ENCODE results near the gene MFAP2.

Gene MFAP2

DNA sequence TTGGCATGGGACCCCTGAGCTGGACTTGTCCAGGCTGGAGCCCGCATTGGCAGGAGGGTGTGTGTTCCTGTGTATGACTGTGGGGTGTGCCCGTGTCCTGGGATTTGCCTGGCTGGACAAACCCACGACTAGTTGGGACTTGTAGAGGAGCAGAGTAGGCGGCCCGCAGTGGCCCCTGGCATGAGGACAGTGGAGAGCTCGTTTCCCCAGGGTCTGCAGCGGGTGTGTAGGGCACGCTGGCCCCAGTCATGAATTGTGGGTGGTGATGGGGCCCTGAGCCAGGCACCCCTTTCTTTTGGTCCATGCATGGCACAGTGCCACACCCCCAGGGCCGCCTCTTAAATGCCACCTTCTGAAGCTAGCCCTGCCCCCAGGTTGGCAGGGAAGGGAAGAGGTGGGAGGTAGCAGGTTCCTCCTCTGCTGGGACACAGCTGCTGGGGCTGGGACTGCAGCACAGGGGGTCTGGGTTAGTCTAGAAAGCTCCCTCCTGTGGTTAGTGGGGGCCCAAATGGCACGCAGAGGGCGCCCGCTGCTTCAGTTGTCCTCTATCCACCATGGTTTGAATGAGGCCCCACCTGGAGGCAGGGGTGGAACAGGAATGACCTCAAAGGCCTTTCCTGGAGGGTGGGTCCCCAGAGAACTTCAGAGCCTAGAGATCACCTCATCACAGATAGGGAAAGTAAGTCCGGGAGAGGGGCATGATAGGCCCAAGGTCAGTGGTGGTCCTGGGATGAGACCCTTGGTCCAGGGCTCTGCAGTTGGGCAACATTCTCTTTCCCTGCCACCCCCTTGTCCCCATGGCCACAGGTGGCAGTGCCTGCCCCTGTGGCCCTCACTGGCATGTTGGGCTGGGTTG lies 54.6 kb downstream of the MFAP2 start:
- TF ChIP-seq, protein P1, sequence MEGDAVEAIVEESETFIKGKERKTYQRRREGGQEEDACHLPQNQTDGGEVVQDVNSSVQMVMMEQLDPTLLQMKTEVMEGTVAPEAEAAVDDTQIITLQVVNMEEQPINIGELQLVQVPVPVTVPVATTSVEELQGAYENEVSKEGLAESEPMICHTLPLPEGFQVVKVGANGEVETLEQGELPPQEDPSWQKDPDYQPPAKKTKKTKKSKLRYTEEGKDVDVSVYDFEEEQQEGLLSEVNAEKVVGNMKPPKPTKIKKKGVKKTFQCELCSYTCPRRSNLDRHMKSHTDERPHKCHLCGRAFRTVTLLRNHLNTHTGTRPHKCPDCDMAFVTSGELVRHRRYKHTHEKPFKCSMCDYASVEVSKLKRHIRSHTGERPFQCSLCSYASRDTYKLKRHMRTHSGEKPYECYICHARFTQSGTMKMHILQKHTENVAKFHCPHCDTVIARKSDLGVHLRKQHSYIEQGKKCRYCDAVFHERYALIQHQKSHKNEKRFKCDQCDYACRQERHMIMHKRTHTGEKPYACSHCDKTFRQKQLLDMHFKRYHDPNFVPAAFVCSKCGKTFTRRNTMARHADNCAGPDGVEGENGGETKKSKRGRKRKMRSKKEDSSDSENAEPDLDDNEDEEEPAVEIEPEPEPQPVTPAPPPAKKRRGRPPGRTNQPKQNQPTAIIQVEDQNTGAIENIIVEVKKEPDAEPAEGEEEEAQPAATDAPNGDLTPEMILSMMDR (IDR thresholded peaks at IDR 0.05; ENCODE audit: control insufficient read depth, extremely low read depth, insufficient read depth): no peak
- no peak overlapping the region for H3K4me3 ChIP-seq (ENCODE audit: low read depth, low read length)
- DNase-seq (ENCODE audit: low read depth): no peak

DNA sequence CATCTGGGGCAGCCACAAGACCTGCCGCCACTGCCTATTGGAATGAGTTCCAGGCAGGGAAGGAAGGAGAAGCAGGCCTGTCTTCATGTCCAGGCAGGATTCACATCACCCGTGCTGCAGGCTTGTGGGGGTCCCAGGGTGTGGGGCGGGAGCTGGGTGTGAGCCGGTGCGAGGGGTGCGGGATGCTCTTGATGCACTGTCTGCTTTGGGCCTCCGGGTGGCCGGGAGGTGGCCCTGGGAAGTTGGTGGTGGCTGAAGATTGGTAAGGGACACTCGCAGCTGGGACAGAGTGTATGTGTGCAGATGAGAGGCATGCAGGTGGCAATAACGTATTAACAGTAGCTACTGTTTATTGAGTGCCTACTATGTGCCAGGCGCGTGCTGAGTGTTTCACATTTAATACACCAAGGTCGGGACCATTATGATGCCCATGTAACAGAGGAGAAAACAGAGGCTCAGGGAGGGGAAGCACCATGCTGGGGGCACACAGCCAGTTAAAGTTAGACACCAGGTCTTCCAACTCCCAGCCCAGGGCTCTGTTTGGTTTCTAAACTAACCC lies 55.4 kb downstream of the MFAP2 start:
- H3K4me3 ChIP-seq (ENCODE audit: low read depth, low read length): no peak overlapping the region
- TF ChIP-seq, protein P1 (IDR thresholded peaks at IDR 0.05; ENCODE audit: control insufficient read depth, extremely low read depth, insufficient read depth): no peak
- DNase-seq (ENCODE audit: low read depth): no peak
